ENCODE results near the gene FAM151B. TPM values are rescaled to one million over a fixed set of nuclear protein-coding genes. Genes with fewer than 3 reads are reported as not detected.

Gene FAM151B
- total and polyA plus RNA-seq, 2 of the 13 experiments (the other 11 are each of a cell fraction or from before 2014, with no cell fraction given) = 0.61 to 1.0 TPM

DNA sequence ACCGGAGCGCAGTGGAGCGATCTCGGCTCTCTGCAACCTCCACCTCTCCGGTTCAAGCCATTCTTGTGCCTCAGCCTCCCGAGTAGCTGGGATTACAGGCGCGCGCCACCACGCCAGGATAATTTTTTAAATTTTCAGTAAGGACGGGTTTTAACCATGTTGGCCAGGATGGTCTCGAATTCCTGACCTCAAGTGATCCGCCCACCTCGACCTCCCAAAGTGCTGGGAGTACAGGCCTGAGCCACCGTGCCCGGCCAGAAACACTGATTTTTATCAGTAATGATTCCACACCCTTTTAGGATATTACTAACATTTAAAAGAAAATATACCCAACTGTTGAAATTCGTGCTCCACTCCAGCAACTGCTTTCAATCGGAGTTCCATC lies 464 bp upstream of the FAM151B start (continued):
- TF ChIP-seq ZNF292 (CRISPR knock-in tag; IDR thresholded peaks at IDR 0.05; ENCODE audit: borderline replicate concordance, low read depth) (peak; percentile 31; the same call in 1 of the 2 replicates), ZNF205 (CRISPR knock-in tag; IDR thresholded peaks at IDR 0.05) (no peak), ZNF513 (CRISPR knock-in tag; conservative IDR thresholded peaks at IDR 0.05) (no peak), ZNF670 (CRISPR knock-in tag; IDR thresholded peaks at IDR 0.05; ENCODE audit: borderline replicate concordance) (0 out of 2 replicates have a peak, but pooled peaks have one; percentile 7), FOXJ3 (CRISPR knock-in tag; IDR thresholded peaks at IDR 0.05; ENCODE audit: borderline replicate concordance) (peak; percentile 33; the same call in 1 of the 2 replicates), ZBTB38 (CRISPR knock-in tag; IDR thresholded peaks at IDR 0.05) (peak; percentile 41; the same call in 1 of the 2 replicates), ZNF557 (CRISPR knock-in tag; IDR thresholded peaks at IDR 0.05) (no peak), ZSCAN22 (CRISPR knock-in tag; IDR thresholded peaks at IDR 0.05) (no peak)
- TF ChIP-seq, protein P1, sequence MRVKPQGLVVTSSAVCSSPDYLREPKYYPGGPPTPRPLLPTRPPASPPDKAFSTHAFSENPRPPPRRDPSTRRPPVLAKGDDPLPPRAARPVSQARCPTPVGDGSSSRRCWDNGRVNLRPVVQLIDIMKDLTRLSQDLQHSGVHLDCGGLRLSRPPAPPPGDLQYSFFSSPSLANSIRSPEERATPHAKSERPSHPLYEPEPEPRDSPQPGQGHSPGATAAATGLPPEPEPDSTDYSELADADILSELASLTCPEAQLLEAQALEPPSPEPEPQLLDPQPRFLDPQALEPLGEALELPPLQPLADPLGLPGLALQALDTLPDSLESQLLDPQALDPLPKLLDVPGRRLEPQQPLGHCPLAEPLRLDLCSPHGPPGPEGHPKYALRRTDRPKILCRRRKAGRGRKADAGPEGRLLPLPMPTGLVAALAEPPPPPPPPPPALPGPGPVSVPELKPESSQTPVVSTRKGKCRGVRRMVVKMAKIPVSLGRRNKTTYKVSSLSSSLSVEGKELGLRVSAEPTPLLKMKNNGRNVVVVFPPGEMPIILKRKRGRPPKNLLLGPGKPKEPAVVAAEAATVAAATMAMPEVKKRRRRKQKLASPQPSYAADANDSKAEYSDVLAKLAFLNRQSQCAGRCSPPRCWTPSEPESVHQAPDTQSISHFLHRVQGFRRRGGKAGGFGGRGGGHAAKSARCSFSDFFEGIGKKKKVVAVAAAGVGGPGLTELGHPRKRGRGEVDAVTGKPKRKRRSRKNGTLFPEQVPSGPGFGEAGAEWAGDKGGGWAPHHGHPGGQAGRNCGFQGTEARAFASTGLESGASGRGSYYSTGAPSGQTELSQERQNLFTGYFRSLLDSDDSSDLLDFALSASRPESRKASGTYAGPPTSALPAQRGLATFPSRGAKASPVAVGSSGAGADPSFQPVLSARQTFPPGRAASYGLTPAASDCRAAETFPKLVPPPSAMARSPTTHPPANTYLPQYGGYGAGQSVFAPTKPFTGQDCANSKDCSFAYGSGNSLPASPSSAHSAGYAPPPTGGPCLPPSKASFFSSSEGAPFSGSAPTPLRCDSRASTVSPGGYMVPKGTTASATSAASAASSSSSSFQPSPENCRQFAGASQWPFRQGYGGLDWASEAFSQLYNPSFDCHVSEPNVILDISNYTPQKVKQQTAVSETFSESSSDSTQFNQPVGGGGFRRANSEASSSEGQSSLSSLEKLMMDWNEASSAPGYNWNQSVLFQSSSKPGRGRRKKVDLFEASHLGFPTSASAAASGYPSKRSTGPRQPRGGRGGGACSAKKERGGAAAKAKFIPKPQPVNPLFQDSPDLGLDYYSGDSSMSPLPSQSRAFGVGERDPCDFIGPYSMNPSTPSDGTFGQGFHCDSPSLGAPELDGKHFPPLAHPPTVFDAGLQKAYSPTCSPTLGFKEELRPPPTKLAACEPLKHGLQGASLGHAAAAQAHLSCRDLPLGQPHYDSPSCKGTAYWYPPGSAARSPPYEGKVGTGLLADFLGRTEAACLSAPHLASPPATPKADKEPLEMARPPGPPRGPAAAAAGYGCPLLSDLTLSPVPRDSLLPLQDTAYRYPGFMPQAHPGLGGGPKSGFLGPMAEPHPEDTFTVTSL (CRISPR knock-in tag; IDR thresholded peaks at IDR 0.05; ENCODE audit: borderline replicate concordance) = 0 out of 2 replicates have a peak, but pooled peaks have one; percentile 23

All from HepG2 (cell line).